ENCODE data around the gene F8. TPM values are rescaled to one million over a fixed set of nuclear protein-coding genes. Genes with fewer than 3 reads are reported as not detected.
"Not testable (repeated sequence)": the region's sequence is repeated elsewhere in the genome, so short reads cannot be mapped to it uniquely, and the experiment has no call there.

Gene F8
- polyA plus RNA-seq, 10 donors: 3.3 to 8.1 (median 5.3) TPM

DNA sequence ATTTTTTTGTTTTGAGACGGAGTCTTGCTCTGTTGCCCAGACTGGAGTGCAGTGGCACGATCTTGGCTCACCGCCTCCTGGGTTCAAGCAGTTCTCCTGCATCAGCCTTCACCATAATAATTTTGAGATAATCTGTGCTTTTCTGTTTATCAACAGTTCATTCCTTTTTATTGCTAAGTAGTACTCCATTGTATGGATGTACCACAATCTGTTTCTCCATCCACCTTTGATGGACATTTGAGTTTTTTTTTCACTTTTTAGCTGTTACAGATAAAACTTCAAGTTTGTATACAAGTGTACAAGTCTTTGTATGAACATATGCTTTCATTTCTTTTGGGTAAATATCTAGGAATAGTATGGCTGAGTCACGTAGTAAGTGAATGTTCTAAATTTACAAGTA lies 13.2 kb upstream of the F8 start:
- DNase-seq: no peak

GRCh38 chrX:155031657-155032056 lies 9.1 kb upstream of the F8 start:
- DNase-seq: no peak

- DNase-seq: peak in 2 of 3 donors; percentile 18 to 39
Observed at GRCh38 chrX:155028877-155029291, 6.4 kb upstream of the F8 start.

DNA sequence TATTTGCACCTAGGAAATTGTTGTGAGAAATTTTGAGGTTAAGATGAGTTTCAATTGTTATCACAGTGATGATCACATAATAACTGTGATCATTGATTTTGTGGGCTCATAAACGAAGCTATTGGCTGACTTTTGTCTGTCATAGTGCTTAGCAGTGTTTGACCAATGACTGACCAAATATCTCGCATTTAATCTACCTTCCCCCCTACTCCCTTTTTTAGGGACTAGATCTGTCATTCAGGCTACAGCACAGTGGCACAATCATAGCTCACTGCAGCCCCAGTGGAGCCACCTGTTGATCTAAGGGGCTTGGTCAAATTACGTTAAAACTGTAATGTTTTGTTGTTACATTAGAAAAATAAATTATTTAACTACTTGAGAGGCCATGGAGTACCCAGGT lies 5.6 kb upstream of the F8 start:
- DNase-seq: peak in 1 of 3 donors; percentile 6

GRCh38 chrX:155027509-155028066 lies 5.1 kb upstream of the F8 start:
- peak; percentile 53 to 80 (median 63) for DNase-seq

GRCh38 chrX:155026727-155027508 lies 4.4 kb upstream of the F8 start, which contains the start of gene FUNDC2:
Gene FUNDC2, plus strand, starts transcription at chrX:155026844. Its CDS starts 95 bp downstream, at chrX:155026939.
- DNase-seq: peak; percentile 89 to 96 (median 92)

- DNase-seq: no peak
Observed at GRCh38 chrX:155026420-155026726, 3.9 kb upstream of the F8 start.

DNA sequence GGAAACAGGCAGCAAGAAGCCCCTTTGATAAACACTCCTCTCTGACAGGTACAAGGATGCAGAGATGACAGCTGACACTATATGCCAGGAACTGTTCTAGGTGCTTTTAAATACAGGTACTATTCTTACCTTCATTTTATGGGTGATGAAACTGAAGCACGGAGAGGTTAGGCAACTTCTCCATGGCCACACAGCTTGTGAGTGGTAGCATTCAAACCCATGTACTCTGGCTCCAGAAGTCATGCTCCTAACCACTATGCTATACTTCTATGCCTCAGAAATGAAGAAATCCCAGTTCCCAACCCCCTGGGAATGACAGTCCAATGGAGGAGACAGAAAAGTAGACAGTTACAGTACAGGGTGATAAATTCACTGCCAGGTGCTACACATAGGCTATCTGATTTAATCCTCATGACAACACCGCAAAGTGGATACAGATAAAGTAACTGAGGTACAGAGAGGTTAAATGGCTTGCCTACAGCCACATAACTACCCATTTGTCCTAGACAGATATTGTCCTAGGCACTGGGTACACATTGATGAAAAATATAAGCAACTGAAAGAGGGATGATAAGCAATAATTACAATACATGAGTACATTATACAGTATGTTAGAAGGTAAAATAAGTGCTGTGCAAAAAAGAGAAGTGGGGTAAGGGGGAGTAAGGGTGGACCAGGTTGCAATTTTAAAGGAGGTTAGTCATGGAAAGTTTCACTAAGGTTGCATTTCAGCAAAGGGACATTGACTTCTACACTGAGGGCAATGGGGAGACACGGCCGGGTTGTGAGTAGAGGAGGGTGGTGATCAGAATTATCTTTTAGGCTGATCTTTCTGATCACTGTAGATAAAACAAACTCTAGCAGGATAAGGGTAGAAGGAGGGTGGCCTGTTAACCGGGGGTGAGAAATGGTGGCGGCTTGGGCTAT lies 1.6 kb upstream of the F8 start:
- no peak for DNase-seq

- DNase-seq: no peak
Observed at GRCh38 chrX:155020591-155020990, 1.9 kb downstream of the F8 start.

DNA sequence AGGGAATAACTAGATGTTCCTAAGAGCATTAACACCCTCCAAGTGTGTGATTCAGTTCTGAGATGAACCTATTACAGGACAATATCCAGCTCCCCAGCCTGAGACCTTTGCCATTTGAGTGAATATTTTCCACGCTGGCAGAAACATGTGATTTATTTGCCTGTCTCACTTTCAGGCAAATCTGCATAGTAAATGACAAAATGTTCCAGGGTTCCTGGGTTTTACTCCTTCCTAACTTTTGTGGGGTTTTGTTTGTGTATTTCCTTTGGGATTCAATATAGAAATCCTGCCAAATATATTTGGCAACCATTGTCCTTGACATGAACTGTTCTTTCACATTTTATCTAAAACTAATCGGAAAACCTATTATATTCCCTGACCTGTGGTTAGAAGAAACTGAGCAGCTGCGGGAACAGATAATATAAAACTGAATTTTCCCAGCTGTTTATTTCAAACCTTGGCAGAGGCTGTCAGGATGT lies 12.5 kb downstream of the F8 start:
- peak; percentile 28 to 72 (median 49) for DNase-seq

GRCh38 chrX:155008578-155008977 lies 13.9 kb downstream of the F8 start:
- not testable (repeated sequence) for DNase-seq

GRCh38 chrX:155006913-155007671 lies 15.4 kb downstream of the F8 start:
- peak in 1 of 3 donors; percentile 9 for DNase-seq

DNA sequence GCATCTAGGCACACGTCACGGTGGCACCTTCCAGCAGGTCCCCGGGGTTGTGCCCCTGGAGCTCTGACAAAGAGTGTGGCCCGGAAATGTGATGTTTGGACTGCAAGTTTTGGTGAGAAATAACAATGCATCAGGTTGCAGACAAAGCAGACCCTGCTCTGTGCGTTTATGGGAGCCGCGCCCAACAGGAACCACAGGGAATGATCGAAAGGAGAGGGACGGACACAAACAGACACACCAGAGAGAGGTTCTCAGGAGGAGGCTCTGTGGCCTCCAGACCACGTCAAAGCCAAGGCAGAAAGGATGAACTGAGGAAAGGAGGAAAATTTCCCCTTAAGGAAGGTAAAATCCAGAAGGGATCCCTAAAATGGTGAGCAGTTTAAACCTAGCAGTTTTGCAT lies 16.1 kb downstream of the F8 start:
- DNase-seq: not testable (repeated sequence)

- DNase-seq: no peak
Observed at GRCh38 chrX:155005190-155005589, 17.3 kb downstream of the F8 start.

DNA sequence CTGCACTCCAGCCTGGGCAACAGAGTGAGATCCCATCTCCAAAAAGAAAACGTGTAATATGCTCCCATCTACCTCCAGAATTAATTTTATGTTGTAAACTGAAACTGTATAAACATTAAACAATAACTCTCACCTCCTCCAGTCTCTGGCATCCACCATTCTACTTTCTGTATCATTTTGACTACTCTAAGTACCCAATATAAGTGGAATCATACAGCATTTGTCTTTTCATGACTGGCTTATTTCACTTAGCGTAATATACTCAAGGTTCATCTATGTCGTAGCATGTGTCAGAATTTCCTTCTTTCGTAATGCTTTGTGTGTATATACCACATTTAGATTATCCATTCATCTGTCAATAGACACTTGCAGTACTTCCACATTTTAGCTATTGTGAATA lies 20.6 kb downstream of the F8 start:
- no peak for DNase-seq

- DNase-seq: no peak
Observed at GRCh38 chrX:155000841-155001240, 21.7 kb downstream of the F8 start.

GRCh38 chrX:154998204-154998880 lies 24.2 kb downstream of the F8 start:
- DNase-seq: no peak

DNA sequence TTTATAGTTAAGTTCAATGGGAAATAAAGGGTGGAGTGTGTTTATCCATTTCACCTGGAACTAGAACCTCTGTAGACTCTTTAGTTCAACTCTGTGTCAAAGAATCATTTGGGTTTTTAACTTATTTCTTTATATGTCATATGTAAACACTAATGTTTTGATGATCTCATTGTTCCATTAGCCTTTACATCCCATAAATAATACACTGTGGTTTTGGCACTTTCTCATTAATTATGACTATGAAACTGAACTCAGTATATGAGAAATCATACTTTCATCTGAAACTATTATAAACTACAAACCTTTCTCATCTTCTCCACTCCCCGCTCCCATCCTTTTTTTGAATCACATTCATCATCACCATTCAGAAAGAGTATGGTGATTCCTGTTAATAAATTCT lies 31.0 kb downstream of the F8 start:
- no peak for DNase-seq

DNA sequence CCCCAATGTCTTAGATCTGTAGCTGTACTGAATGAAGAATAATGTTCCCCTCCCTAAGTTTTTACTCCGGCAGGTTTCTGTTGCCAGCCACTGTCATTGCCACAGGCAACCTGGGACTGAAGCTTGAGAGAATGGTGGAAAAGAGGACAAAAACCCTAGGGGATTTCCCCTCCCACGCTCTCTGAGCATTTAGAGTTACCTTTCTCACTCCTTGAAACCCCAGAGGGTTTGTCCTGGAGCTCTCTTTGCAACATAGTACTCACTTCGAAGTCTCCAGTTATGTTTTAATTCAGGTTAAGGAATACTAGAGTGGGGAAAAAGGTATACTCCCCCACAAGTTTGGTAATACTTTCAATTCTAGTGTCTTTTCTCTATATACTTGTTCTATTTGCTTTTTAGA lies 31.5 kb downstream of the F8 start:
- DNase-seq: no peak

DNA sequence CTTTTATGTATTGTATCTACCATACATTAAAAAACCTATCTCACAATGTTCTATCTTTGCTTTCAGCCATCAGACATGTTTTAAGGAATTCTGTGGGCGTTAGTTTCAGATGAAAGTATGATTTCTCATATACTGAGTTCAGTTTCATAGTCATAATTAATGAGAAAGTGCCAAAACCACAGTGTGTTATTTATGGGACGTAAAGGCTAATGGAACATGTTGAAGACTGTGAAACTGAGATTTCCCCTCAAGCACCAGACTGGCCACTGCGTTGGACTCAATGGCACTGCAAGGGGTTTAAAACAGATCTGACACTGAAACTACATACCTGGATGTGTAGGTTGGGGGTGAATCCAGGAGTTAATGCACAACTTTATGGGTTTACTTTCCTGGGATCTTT lies 32.0 kb downstream of the F8 start:
- DNase-seq: no peak

DNA sequence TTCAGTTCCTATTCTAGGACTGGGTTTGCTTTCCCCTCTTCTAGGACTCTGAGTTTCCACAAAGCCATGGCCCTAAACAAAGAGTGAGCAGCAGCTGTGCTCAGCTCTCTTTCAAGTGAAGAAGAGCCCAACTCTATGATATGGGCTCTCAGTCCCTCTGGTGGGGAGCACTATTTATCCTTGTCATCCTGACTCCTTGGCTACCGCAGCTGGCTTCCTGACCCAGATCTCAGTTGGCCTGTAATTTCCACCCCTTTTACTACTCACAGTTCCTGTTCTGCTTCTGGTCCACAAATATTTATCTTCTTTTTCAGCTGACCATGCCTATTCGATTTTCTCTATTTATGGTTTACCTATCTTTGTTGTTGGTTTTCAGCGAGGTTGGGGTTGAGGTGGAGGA lies 33.8 kb downstream of the F8 start:
- DNase-seq: no peak

Data from muscle of back (tissue), 11 donors.